Gastroesophageal sphincter (tissue), 4 donors: ENCODE results near the gene FBXW11. TPM values are rescaled to one million over a fixed set of nuclear protein-coding genes. Genes with fewer than 3 reads are reported as not detected.

Experiments
- ATAC-seq: fragments of 150-250 bp; one replicate; pipeline ENCODE4 v1.9.1; 2016; ENCODE audit warnings: mild to moderate bottlenecking, moderate library complexity
- H3K27ac ChIP-seq, 4 donors: fragments of 200-600 bp; sonication (generic) in 3 of 4; 1 replicate in 3 of 4; 2 replicates in 1 of 4; pipeline ENCODE4 v1.5.1; 2016 to 2019
- H3K27me3 ChIP-seq: fragments of 200-600 bp; sonication (generic); one replicate; pipeline ENCODE4 v1.5.1; 2019
- H3K36me3 ChIP-seq, 2 donors: fragments of 200-600 bp; sonication (generic); one replicate each; pipeline ENCODE4 v1.5.1; 2019; ENCODE audit warnings: control low read depth in 1 of 2
- H3K4me1 ChIP-seq, 3 donors: fragments of 200-600 bp; sonication (generic); 1 replicate in 2 of 3; 2 replicates in 1 of 3; pipeline ENCODE4 v1.5.1; 2016 to 2019; ENCODE audit warnings: control low read depth in 2 of 3
- H3K4me3 ChIP-seq, 2 donors: fragments of 200-600 bp; sonication (generic); one replicate each; pipeline ENCODE4 v1.5.1; 2019; ENCODE audit warnings: mild to moderate bottlenecking in 1 of 2, moderate library complexity in 1 of 2
- H3K9me3 ChIP-seq, 3 donors: fragments of 200-600 bp; sonication (generic); one replicate each; pipeline ENCODE4 v1.5.1; 2017 to 2019; ENCODE audit warnings: control low read depth in 2 of 3
- EP300 ChIP-seq: sonication (generic); formaldehyde crosslinking; IDR thresholded peaks from one replicate; pipeline ENCODE4 v1.6.1; 2017; ENCODE audit warnings: antibody characterized with exemption, mild to moderate bottlenecking
- POLR2A ChIP-seq, 2 donors: fragments of 450-650 bp; IDR thresholded peaks; one replicate each; pipeline ENCODE4 v1.6.1; 2017; ENCODE audit warnings: antibody characterized with exemption in 2 of 2, mild to moderate bottlenecking in 2 of 2, moderate library complexity in 1 of 2
- POLR2AphosphoS5 ChIP-seq: sonication (generic); formaldehyde crosslinking; IDR thresholded peaks from one replicate; pipeline ENCODE4 v1.6.1; 2017; ENCODE audit warnings: antibody characterized with exemption
- WGBS, 2 donors: methylation state at CpG; one replicate each; pipeline ENCODE4 v1.1.5; 2018; ENCODE audit warnings: low coverage in 1 of 2; 5-methylcytosine and 5-hydroxymethylcytosine counted together
- total RNA-seq, 4 donors: library from RNA; depleted of rRNA; stranded (reverse); fragments of >200 nt; gene quantifications; one replicate each; pipeline ENCODE4 v1.1.0, GENCODE V29; 2016
- TF ChIP-seq, protein P1 (sequence below), 4 experiments: fragments of 200-600 bp in 2 of 4; fragments of 450-650 bp in 2 of 4; sonication (generic) in 1 of 4; IDR thresholded peaks; one replicate each; pipeline ENCODE4 v1.5.1; 2017 to 2019; ENCODE audit warnings: antibody characterized with exemption in 4 of 4, mild to moderate bottlenecking in 2 of 4, moderate library complexity in 2 of 4

Gene FBXW11
- total RNA-seq, 4 donors from 2014 or later, result 64.3 to 88.3 (median 76.3) TPM

DNA sequence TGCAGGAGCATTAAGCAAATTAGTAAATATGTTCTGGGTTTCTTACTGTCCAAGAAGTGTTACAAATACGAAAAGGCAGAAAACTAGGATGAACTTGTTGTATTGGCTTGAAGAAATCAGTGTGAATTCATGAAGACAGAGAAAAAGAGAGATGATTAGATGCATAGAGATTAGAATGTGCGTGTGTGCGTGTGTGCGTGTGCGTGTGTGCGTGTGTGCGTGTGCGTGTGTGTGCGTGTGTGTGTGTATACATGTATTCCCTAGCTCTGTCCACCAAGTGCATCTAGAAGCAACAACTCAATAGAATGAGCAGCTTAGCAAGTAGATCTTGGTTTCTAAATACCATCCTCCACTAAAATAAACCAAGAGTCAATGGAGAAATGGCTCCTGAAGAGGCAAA lies 179.3 kb downstream of the FBXW11 start:
- Histone ChIP-seq H3K9me3 (peaks cover 0 to 18% (median 0%) of the 10 kb centered on the region in 3 donors), H3K4me3 (no peak overlapping the region), H3K27me3 (no peaks in the 10 kb centered on the region), H3K4me1 (no peaks in the 10 kb centered on the region), H3K27ac (no peak overlapping the region), H3K36me3 (no peaks in the 10 kb centered on the region)
- no peak for ATAC-seq
- no peak for TF ChIP-seq POLR2A (IDR thresholded peaks at IDR 0.05)
- no peak for TF ChIP-seq POLR2AphosphoS5
- no peak for TF ChIP-seq EP300
- TF ChIP-seq, protein P1, sequence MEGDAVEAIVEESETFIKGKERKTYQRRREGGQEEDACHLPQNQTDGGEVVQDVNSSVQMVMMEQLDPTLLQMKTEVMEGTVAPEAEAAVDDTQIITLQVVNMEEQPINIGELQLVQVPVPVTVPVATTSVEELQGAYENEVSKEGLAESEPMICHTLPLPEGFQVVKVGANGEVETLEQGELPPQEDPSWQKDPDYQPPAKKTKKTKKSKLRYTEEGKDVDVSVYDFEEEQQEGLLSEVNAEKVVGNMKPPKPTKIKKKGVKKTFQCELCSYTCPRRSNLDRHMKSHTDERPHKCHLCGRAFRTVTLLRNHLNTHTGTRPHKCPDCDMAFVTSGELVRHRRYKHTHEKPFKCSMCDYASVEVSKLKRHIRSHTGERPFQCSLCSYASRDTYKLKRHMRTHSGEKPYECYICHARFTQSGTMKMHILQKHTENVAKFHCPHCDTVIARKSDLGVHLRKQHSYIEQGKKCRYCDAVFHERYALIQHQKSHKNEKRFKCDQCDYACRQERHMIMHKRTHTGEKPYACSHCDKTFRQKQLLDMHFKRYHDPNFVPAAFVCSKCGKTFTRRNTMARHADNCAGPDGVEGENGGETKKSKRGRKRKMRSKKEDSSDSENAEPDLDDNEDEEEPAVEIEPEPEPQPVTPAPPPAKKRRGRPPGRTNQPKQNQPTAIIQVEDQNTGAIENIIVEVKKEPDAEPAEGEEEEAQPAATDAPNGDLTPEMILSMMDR (IDR thresholded peaks at IDR 0.05), result no peak
- WGBS, 2 donors, result 92 to 100% methylated on average over 9 of the region's 9 CpGs

DNA sequence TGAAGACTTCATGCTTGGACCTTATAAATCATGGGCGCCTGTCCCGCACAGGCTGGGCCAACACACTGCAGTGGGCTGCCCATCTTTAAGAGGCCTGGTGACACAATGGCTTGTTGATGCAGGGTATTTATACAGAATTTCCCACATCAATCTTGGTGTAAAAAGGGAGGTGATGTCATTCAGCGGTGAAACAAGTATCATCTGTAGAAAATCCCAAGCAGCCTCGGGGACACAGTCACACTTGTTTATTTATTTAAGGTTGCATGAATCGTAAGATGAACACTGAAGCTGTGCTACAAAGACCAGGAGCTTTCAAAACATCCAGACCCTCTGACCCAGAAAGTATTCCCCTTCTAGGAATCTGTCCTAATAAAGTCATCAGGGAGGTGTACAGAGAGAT lies 180.3 kb downstream of the FBXW11 start:
- Histone ChIP-seq H3K27ac (no peak overlapping the region), H3K4me3 (no peak overlapping the region), H3K4me1 (no peaks in the 10 kb centered on the region), H3K9me3 (peaks cover 0 to 18% (median 0%) of the 10 kb centered on the region in 3 donors), H3K27me3 (no peaks in the 10 kb centered on the region), H3K36me3 (no peaks in the 10 kb centered on the region)
- WGBS, 2 donors, result 38 to 80% methylated on average over 1 to 3 of the region's 5 CpGs
- no peak for TF ChIP-seq POLR2A (IDR thresholded peaks at IDR 0.05)
- TF ChIP-seq, protein P1 (IDR thresholded peaks at IDR 0.05), result no peak
- TF ChIP-seq EP300, result no peak
- TF ChIP-seq POLR2AphosphoS5, result no peak
- ATAC-seq, result no peak

DNA sequence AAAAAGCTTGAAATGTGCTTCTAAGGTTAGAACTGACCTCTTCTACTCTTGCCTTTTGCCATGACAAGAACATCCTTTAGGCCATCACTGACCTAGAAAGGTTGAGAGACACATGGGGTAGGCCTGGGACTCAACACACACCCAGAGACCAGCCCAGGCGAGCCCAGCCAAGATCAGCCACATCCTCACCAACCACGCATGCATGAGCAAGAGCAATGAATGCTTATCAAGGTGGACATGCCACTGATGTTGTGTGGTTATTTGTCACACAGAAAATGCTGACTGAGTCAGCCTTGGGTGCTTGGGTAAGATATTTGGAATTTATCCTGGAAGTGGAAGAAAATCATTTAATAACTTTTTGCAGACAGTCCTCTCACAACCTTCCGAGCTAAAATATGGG lies 181.4 kb downstream of the FBXW11 start:
- 70 to 100% methylated on average over 1 to 2 of the region's 3 CpGs for WGBS, 2 donors

DNA sequence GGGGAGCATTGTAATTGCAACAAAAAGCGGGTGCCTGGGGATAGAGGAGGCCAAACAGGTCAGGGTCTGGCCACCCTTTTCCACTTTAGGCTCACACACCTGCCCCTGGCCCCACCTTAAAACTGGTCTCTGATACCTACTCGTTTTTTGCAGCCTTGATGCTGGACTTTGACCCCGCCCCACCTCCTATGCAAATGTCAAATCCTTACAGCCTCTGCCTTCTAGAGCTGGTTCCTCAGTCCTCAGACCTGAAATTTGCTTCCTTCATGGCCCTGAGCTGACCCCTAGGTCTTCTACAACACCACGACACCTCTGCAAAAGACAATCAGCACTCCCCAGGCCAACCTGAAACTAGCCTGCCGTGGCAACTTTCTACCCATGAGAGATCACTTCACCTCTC lies 183.2 kb downstream of the FBXW11 start:
- 61 to 62% methylated on average over 2 to 5 of the region's 5 CpGs for WGBS, 2 donors
- H3K27ac ChIP-seq, result no peak overlapping the region
- peaks cover 0 to 9% (median 0%) of the 10 kb centered on the region in 3 donors for H3K9me3 ChIP-seq
- no peaks in the 10 kb centered on the region for H3K36me3 ChIP-seq
- no peak for ATAC-seq
- TF ChIP-seq EP300 (no peak), POLR2AphosphoS5 (no peak), POLR2A (IDR thresholded peaks at IDR 0.05) (no peak)
- TF ChIP-seq, protein P1 (IDR thresholded peaks at IDR 0.05), result no peak
- no peak overlapping the region for H3K4me3 ChIP-seq
- H3K27me3 ChIP-seq, result peaks cover 16% of the 10 kb centered on the region
- no peaks in the 10 kb centered on the region for H3K4me1 ChIP-seq

More for the DNA sequence above, 181.4 kb downstream of the FBXW11 start:
- no peak overlapping the region for H3K4me3 ChIP-seq
- no peaks in the 10 kb centered on the region for H3K4me1 ChIP-seq
- no peaks in the 10 kb centered on the region for H3K36me3 ChIP-seq
- H3K9me3 ChIP-seq, result peaks cover 0 to 17% (median 0%) of the 10 kb centered on the region in 3 donors
- TF ChIP-seq, protein P1 (IDR thresholded peaks at IDR 0.05), result no peak
- TF ChIP-seq POLR2A (IDR thresholded peaks at IDR 0.05) (no peak), EP300 (no peak), POLR2AphosphoS5 (no peak)
- no peak overlapping the region for H3K27ac ChIP-seq
- ATAC-seq, result no peak
- H3K27me3 ChIP-seq, result peaks cover 1% of the 10 kb centered on the region

DNA sequence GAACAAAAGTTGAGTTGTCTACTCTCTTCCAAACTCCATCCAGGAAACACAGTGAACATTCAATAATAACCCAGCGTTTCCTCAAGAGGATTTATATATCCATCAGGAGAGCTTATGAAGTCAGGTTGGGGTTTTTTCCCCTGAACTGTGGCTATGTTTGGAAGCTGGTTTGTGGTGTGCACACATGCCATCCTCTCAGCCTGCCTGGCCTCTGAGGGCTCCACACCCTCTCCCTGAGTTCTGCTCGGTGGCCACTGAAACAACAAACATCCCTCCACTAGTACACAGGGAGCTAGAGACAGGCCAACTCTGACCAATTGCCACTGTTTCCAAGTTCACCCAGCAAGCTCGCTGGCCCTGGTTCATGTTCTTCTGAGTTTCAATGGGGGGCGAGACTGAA lies 185.2 kb downstream of the FBXW11 start:
- ATAC-seq, result no peak
- Histone ChIP-seq H3K9me3 (peaks cover 0 to 9% (median 0%) of the 10 kb centered on the region in 3 donors), H3K4me1 (no peaks in the 10 kb centered on the region), H3K27me3 (peaks cover 17% of the 10 kb centered on the region), H3K4me3 (no peak overlapping the region), H3K36me3 (no peaks in the 10 kb centered on the region), H3K27ac (no peak overlapping the region)
- WGBS, 2 donors, result 82% methylated on average over 3 of the region's 4 CpGs
- TF ChIP-seq, protein P1 (IDR thresholded peaks at IDR 0.05), result no peak
- TF ChIP-seq EP300, result no peak
- no peak for TF ChIP-seq POLR2AphosphoS5
- TF ChIP-seq POLR2A (IDR thresholded peaks at IDR 0.05), result no peak
